ENCODE results near the gene TAS2R39.
"Not testable (repeated sequence)": the region's sequence is repeated elsewhere in the genome, so short reads cannot be mapped to it uniquely, and the experiment has no call there.

The TAS2R39 gene

GRCh38 chr7:143199040-143199439 lies 15.8 kb downstream of the TAS2R39 start:
- Mint-ChIP-seq H3K36me3 (ENCODE audit: low read depth) (no peaks in the 10 kb centered on the region), H3K27ac (no peak overlapping the region), H3K4me3 (no peak overlapping the region), H3K4me1 (ENCODE audit: low read depth) (no peaks in the 10 kb centered on the region), H3K9me3 (no peaks in the 10 kb centered on the region), H3K27me3 (ENCODE audit: low read depth) (peaks cover 21% of the 10 kb centered on the region)
- no peak for DNase-seq (ENCODE audit: low spot score)

GRCh38 chr7:143202161-143202560 lies 18.9 kb downstream of the TAS2R39 start:
- no peak overlapping the region for H3K27ac Mint-ChIP-seq

GRCh38 chr7:143203386-143203785 lies 20.2 kb downstream of the TAS2R39 start:
- H3K4me1 Mint-ChIP-seq (ENCODE audit: low read depth): peaks cover 8% of the 10 kb centered on the region

More at GRCh38 chr7:143202161-143202560, 18.9 kb downstream of the TAS2R39 start:
- Mint-ChIP-seq H3K27me3 (ENCODE audit: low read depth) (peaks cover 24% of the 10 kb centered on the region), H3K4me3 (no peak overlapping the region), H3K9me3 (no peaks in the 10 kb centered on the region), H3K36me3 (ENCODE audit: low read depth) (no peaks in the 10 kb centered on the region), H3K4me1 (ENCODE audit: low read depth) (peaks cover 8% of the 10 kb centered on the region)
- no peak for DNase-seq (ENCODE audit: low spot score)

GRCh38 chr7:143205560-143206293 lies 22.5 kb downstream of the TAS2R39 start:
- Mint-ChIP-seq H3K9me3 (no peaks in the 10 kb centered on the region), H3K4me3 (no peak overlapping the region), H3K27me3 (ENCODE audit: low read depth) (peaks cover 16% of the 10 kb centered on the region), H3K4me1 (ENCODE audit: low read depth) (peaks cover 8% of the 10 kb centered on the region), H3K27ac (no peak overlapping the region), H3K36me3 (ENCODE audit: low read depth) (no peaks in the 10 kb centered on the region)
- DNase-seq (ENCODE audit: low spot score): peak; percentile 11

More at GRCh38 chr7:143203386-143203785, 20.2 kb downstream of the TAS2R39 start:
- Mint-ChIP-seq H3K36me3 (ENCODE audit: low read depth) (no peaks in the 10 kb centered on the region), H3K27ac (no peak overlapping the region), H3K9me3 (no peaks in the 10 kb centered on the region), H3K4me3 (no peak overlapping the region), H3K27me3 (ENCODE audit: low read depth) (peaks cover 23% of the 10 kb centered on the region)
- DNase-seq (ENCODE audit: low spot score): no peak

GRCh38 chr7:143210541-143210940 lies 27.3 kb downstream of the TAS2R39 start:
- DNase-seq (ENCODE audit: low spot score): no peak
- Mint-ChIP-seq H3K4me3 (no peak overlapping the region), H3K27me3 (ENCODE audit: low read depth) (peaks cover 2% of the 10 kb centered on the region), H3K9me3 (no peaks in the 10 kb centered on the region), H3K4me1 (ENCODE audit: low read depth) (peaks cover 8% of the 10 kb centered on the region), H3K36me3 (ENCODE audit: low read depth) (no peaks in the 10 kb centered on the region), H3K27ac (no peak overlapping the region)

GRCh38 chr7:143213478-143213877 lies 30.3 kb downstream of the TAS2R39 start:
- H3K27ac Mint-ChIP-seq: not testable (repeated sequence)

GRCh38 chr7:143214789-143215679 lies 31.8 kb downstream of the TAS2R39 start:
- no peak overlapping the region for H3K27ac Mint-ChIP-seq
- no peak overlapping the region for H3K4me3 Mint-ChIP-seq
- H3K4me1 Mint-ChIP-seq (ENCODE audit: low read depth): no peaks in the 10 kb centered on the region
- H3K9me3 Mint-ChIP-seq: no peaks in the 10 kb centered on the region
- H3K36me3 Mint-ChIP-seq (ENCODE audit: low read depth): no peaks in the 10 kb centered on the region
- DNase-seq (ENCODE audit: low spot score): peak; percentile 59
- peaks cover 16% of the 10 kb centered on the region for H3K27me3 Mint-ChIP-seq (ENCODE audit: low read depth)

More at GRCh38 chr7:143213478-143213877, 30.3 kb downstream of the TAS2R39 start:
- not testable (repeated sequence) for H3K4me3 Mint-ChIP-seq; H3K4me1 Mint-ChIP-seq (ENCODE audit: low read depth); H3K9me3 Mint-ChIP-seq; H3K36me3 Mint-ChIP-seq (ENCODE audit: low read depth); DNase-seq (ENCODE audit: low spot score)
- peaks cover 13% of the 10 kb centered on the region for H3K27me3 Mint-ChIP-seq (ENCODE audit: low read depth)

- no peak for DNase-seq (ENCODE audit: low spot score)
- H3K27ac Mint-ChIP-seq: no peak overlapping the region
- H3K27me3 Mint-ChIP-seq (ENCODE audit: low read depth): peaks cover 16% of the 10 kb centered on the region
- no peaks in the 10 kb centered on the region for H3K4me1 Mint-ChIP-seq (ENCODE audit: low read depth)
- no peaks in the 10 kb centered on the region for H3K9me3 Mint-ChIP-seq
- no peak overlapping the region for H3K4me3 Mint-ChIP-seq
- H3K36me3 Mint-ChIP-seq (ENCODE audit: low read depth): no peaks in the 10 kb centered on the region
Observed at GRCh38 chr7:143216151-143216550, 32.9 kb downstream of the TAS2R39 start.

GRCh38 chr7:143216686-143217085 lies 33.5 kb downstream of the TAS2R39 start:
- Mint-ChIP-seq H3K36me3 (ENCODE audit: low read depth) (no peaks in the 10 kb centered on the region), H3K27me3 (ENCODE audit: low read depth) (peaks cover 21% of the 10 kb centered on the region), H3K9me3 (no peaks in the 10 kb centered on the region), H3K27ac (no peak overlapping the region), H3K4me3 (no peak overlapping the region), H3K4me1 (ENCODE audit: low read depth) (no peaks in the 10 kb centered on the region)
- no peak for DNase-seq (ENCODE audit: low spot score)

- no peak overlapping the region for H3K4me3 Mint-ChIP-seq
- no peaks in the 10 kb centered on the region for H3K4me1 Mint-ChIP-seq (ENCODE audit: low read depth)
- no peak overlapping the region for H3K27ac Mint-ChIP-seq
- H3K36me3 Mint-ChIP-seq (ENCODE audit: low read depth): no peaks in the 10 kb centered on the region
- no peaks in the 10 kb centered on the region for H3K9me3 Mint-ChIP-seq
- DNase-seq (ENCODE audit: low spot score): no peak
- H3K27me3 Mint-ChIP-seq (ENCODE audit: low read depth): peaks cover 32% of the 10 kb centered on the region
Observed at GRCh38 chr7:143217806-143218205, 34.6 kb downstream of the TAS2R39 start.

- Mint-ChIP-seq H3K36me3 (ENCODE audit: low read depth) (no peaks in the 10 kb centered on the region), H3K4me3 (no peak overlapping the region), H3K9me3 (no peaks in the 10 kb centered on the region), H3K27ac (no peak overlapping the region), H3K27me3 (ENCODE audit: low read depth) (peaks cover 54% of the 10 kb centered on the region), H3K4me1 (ENCODE audit: low read depth) (no peaks in the 10 kb centered on the region)
- no peak for DNase-seq (ENCODE audit: low spot score)
Observed at GRCh38 chr7:143221286-143221685, 38.1 kb downstream of the TAS2R39 start.

GRCh38 chr7:143221737-143222136 lies 38.5 kb downstream of the TAS2R39 start, which contains the start of gene TAS2R40:
TSS of gene TAS2R40 (plus strand) at chr7:143222037. CDS start at chr7:143222079, 42 bp downstream.
- Mint-ChIP-seq H3K4me3 (no peak within 1 kb of the TSS), H3K4me1 (ENCODE audit: low read depth) (no peaks in the 10 kb centered on the region), H3K27ac (no peak within 1 kb of the TSS), H3K9me3 (no peaks in the 10 kb centered on the region), H3K36me3 (ENCODE audit: low read depth) (no peaks in the 10 kb centered on the region), H3K27me3 (ENCODE audit: low read depth) (peaks cover 54% of the 10 kb centered on the region)
- no peak for DNase-seq (ENCODE audit: low spot score)

- peaks cover 47% of the 10 kb centered on the region for H3K27me3 Mint-ChIP-seq (ENCODE audit: low read depth)
- no peak overlapping the region for H3K27ac Mint-ChIP-seq
- no peaks in the 10 kb centered on the region for H3K9me3 Mint-ChIP-seq
- H3K4me3 Mint-ChIP-seq: no peak overlapping the region
- no peaks in the 10 kb centered on the region for H3K36me3 Mint-ChIP-seq (ENCODE audit: low read depth)
- H3K4me1 Mint-ChIP-seq (ENCODE audit: low read depth): no peaks in the 10 kb centered on the region
- no peak for DNase-seq (ENCODE audit: low spot score)
Observed at GRCh38 chr7:143222782-143223181, 39.6 kb downstream of the TAS2R39 start.

- H3K4me3 Mint-ChIP-seq: no peak overlapping the region
- H3K9me3 Mint-ChIP-seq: no peaks in the 10 kb centered on the region
- no peaks in the 10 kb centered on the region for H3K36me3 Mint-ChIP-seq (ENCODE audit: low read depth)
- DNase-seq (ENCODE audit: low spot score): no peak
- H3K27ac Mint-ChIP-seq: no peak overlapping the region
- H3K4me1 Mint-ChIP-seq (ENCODE audit: low read depth): no peaks in the 10 kb centered on the region
- H3K27me3 Mint-ChIP-seq (ENCODE audit: low read depth): peaks cover 44% of the 10 kb centered on the region
Observed at GRCh38 chr7:143223784-143224183, 40.6 kb downstream of the TAS2R39 start.
